Umbilical cord (tissue), 2 donors: ENCODE results near the gene RPS27. TPM values are rescaled to one million over a fixed set of nuclear protein-coding genes. Genes with fewer than 3 reads are reported as not detected.
"Not testable (repeated sequence)": the region's sequence is repeated elsewhere in the genome, so short reads cannot be mapped to it uniquely, and the experiment has no call there.

Experiments used
- DNase-seq: peaks from one replicate; pipeline ENCODE4 v3.0.0-alpha.2; 2015; ENCODE audit warnings: low spot score
- total RNA-seq: library from RNA; depleted of rRNA; stranded (reverse); fragments of >200 nt; gene quantifications from one replicate; pipeline ENCODE4 v1.2.3, GENCODE V29; 2014; ENCODE audit warnings: low replicate concordance; ENCODE audit not compliant: insufficient read depth

The RPS27 gene
- total RNA-seq, 1 donor from 2014 or later = 1,442 TPM

- peak; percentile 70 for DNase-seq
Observed at GRCh38 chr1:153985341-153985912, 5.1 kb upstream of the RPS27 start.

DNA sequence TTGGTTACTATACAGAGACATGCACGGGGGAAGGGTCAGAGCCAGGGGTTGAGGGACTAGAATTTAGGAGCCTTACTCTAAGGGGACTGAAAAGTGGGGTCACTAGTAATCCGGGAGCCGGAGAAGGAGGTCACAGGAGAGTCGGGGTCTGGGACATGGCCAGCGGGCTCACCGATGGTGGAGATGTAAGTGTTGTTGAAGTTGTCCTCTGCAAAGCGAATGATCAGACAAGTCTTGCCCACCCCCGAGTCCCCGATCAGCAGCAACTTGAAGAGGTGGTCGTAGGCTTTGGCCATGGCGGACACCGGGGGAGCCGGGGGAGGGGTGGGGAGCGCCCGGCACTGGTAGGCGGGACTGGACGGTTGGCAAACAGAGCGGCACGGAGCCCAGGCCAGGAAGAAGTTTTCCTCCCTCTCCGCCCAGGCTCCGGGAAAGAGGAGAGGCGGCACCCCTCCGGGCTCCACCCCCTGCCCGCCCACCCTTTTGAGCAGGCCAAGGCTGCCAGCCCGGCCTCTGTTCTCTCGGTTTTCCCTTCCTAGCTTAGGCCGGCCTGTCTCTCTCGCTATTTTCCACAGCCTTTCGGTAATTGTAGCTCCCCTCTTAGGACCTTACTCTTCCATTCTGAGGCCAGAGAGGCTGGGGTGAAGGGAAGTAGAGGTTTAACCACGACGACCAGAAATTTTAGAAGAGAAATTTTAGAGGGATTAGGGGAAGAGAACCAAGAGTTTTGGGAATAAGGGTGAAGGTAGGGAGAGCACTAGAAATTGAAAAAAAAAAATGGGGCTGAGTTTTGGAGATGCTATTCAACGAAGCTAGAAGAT lies 4.4 kb upstream of the RPS27 start, which contains the start of gene RAB13:
TSS of gene RAB13 (minus strand) at position 399 of the 821 bp plus-strand sequence. CDS start at position 296, 103 bp downstream.
- peak; percentile 94 for DNase-seq

GRCh38 chr1:153987621-153988020 lies 2.9 kb upstream of the RPS27 start:
- DNase-seq = no peak

DNA sequence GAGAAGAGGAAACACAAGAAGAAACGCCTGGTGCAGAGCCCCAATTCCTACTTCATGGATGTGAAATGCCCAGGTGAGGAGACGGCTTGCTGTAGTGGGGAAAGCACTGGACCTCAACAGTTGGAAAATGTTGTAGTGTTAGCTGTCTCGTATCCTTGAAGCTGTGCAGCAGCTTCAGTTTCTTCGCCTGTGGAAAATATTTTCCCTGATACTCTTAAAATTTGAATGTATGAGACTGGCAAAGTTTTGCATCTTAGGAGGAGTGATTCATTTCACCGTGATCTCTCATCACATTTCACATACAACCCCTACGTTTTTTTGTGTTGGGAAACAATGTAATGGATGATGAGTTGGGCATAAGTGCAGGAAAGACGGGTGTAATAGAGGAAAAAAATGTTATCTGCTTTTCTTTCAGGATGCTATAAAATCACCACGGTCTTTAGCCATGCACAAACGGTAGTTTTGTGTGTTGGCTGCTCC lies 629 bp downstream of the RPS27 start:
- DNase-seq = no peak

DNA sequence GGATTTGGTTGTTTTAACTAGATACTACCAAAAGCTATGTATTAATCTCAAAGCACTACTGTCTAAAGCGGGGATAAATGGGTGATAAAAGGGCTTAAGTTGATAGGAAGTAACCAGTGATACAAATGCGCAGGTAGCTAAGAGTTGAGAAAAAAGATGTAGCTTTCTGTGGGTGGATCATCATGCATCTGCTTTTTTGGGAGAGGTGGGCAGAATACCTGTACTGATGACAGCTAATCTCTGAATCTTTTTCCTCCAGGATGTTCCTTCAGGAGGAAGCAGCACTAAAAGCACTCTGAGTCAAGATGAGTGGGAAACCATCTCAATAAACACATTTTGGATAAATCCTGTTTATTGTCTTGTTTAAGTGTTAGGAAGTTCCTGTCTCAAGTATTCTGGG lies 1.2 kb downstream of the RPS27 start:
- DNase-seq = no peak

DNA sequence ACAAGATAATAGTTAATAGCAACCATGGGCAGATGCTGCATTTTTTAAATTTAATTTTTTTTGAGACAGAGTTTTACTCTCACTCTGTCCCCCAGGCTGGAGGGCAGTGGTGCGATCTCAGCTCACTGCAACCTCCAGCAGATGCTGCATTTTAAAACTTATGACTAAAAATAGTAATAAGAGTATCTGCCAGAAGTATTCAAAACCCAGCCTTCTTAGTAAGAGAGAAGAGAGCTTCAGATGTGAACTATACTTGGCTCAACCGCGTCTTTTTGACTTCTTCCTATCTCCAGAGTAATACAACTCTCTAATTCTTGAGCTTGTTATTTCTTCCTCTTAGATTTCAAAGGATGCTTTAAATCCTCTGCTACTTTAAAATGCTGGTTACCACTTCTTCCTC lies 4.6 kb downstream of the RPS27 start:
- DNase-seq = peak; percentile 74

- no peak for DNase-seq
Observed at GRCh38 chr1:153995640-153996039, 5.1 kb downstream of the RPS27 start.

GRCh38 chr1:153996882-153997281 lies 6.3 kb downstream of the RPS27 start:
- DNase-seq = not testable (repeated sequence)

DNA sequence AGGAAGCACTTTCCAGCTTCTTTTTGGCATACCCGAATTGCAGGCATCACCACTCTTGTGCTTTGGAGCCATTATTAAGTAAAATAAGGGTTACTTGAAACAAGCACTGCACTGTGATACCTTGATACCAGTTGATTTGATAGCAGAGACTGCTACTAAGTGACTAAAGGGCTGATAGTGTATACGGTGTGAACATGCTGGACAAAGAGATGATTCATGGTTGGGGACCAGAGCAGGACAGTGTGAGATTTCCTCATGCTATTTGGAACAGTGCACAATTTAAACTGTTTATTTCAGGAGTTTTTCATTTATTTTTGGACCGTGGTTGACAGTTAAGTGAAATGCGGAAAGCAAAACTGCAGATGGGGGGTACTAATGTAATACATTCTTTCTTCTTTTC lies 9.9 kb downstream of the RPS27 start:
- DNase-seq = no peak

DNA sequence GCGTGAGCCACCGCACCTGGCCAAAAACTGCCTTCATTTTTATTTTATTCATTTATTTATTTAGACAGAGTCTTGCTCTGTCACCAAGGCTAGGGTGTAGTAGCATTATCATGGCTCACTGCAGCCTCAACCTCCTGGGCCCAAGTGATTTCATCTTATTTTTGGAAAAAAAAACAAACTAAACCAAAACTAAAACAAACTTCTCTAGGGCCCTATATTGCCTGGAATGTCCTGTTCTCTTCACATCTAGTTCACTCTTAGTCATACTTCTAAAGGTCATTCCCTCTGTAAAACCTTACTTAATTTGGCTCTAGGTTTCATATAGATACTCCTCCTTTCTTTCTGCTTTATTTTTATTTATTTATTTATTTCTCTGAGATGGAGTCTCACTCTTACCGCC lies 15.6 kb downstream of the RPS27 start:
- no peak for DNase-seq

- no peak for DNase-seq
Observed at GRCh38 chr1:154012129-154012528, 21.6 kb downstream of the RPS27 start.

DNA sequence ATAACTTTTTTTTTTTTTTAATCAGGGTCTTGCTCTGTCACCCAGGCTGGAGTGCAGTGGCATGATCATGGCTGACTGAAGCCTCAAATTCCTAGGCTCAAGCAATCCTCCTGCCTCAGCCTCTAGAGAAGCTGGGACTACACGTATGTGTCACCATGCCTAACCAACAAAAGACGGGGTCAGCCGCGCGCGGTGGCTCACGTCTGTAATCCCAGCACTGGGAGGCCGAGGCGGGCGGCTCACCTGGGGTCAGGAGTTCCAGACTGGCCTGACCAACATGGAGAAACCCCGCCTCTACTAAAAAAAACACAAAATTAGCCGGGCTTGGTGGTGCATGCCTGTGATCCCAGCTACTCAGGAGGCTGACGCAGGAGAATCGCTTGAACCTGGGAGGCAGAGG lies 22.0 kb downstream of the RPS27 start:
- DNase-seq = not testable (repeated sequence)

GRCh38 chr1:154014154-154014907 lies 23.8 kb downstream of the RPS27 start:
- no peak for DNase-seq

DNA sequence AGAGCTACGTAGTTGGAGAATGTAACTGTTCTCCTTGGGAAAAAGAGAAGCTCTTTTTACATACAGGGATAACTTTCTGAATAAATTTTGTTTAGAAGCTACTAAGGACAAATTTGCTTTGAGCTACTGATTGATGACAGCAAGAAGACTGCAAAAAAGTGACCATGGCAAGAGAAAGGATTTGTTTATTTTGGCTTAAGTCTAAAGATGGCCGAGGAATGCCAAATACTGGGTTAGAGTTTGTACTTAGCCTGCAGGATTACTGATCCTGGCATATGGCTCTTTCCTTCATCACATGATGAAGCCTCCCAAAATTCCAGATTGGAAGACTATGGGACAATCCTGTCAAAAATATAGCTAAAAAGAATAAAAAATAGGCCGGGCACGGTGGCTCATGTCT lies 28.7 kb downstream of the RPS27 start:
- DNase-seq = no peak

DNA sequence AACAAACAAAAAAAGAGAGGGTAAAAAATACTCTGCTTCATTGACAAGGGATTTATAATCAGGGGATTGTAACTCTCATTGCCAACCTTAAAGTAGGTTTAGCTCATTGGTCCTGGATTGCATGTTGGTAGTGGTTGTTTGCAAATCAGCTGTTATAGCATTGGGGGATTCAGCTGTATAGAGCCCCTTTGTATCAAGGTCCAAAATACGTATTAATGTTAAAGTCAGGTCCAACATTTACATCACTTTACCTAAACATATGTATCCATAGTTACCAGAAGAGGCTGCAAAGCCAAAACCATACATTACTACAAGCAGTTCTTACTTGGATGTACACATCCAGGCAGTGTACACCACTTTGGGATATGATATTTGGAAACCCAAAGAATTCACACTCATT lies 29.4 kb downstream of the RPS27 start:
- DNase-seq = no peak

GRCh38 chr1:154033697-154034096 lies 43.1 kb downstream of the RPS27 start:
- DNase-seq = not testable (repeated sequence)

Other genes with a start within 250 kb of the RPS27 start
- gene SLC27A3, start 215.4 kb upstream of the RPS27 start, total RNA-seq = 22.9 TPM
- 12.8 TPM for gene GATAD2B, start 67.8 kb upstream of the RPS27 start, total RNA-seq
- 13.5 TPM for gene DENND4B, start 44.0 kb upstream of the RPS27 start, total RNA-seq
- gene CRTC2, start 32.1 kb upstream of the RPS27 start, total RNA-seq = 22.6 TPM
- gene SLC39A1, start 27.2 kb upstream of the RPS27 start, total RNA-seq = 80.9 TPM
- gene CREB3L4, start 22.9 kb upstream of the RPS27 start, total RNA-seq = 5.8 TPM
- gene JTB, start 13.1 kb upstream of the RPS27 start, total RNA-seq = 120 TPM
- gene RAB13, start 4.4 kb upstream of the RPS27 start, total RNA-seq = 68.9 TPM
- gene NUP210L, start 164.3 kb downstream of the RPS27 start, total RNA-seq = 0.48 TPM
- 156 TPM for gene TPM3, start 201.3 kb downstream of the RPS27 start, total RNA-seq
- gene CFAP141, start 215.6 kb downstream of the RPS27 start, total RNA-seq = not detected
- 31.8 TPM for gene UBAP2L, start 230.2 kb downstream of the RPS27 start, total RNA-seq